Left hindlimb (tissue), 1 donor: ENCODE data around the gene ANP32A.
A peak's percentile ranks its signal among the peaks of the same experiment; 100 is the strongest.

Experiments
- DNase-seq: peaks from one replicate; pipeline ENCODE4 v3.0.0-alpha.2; 2018

Gene ANP32A

DNA sequence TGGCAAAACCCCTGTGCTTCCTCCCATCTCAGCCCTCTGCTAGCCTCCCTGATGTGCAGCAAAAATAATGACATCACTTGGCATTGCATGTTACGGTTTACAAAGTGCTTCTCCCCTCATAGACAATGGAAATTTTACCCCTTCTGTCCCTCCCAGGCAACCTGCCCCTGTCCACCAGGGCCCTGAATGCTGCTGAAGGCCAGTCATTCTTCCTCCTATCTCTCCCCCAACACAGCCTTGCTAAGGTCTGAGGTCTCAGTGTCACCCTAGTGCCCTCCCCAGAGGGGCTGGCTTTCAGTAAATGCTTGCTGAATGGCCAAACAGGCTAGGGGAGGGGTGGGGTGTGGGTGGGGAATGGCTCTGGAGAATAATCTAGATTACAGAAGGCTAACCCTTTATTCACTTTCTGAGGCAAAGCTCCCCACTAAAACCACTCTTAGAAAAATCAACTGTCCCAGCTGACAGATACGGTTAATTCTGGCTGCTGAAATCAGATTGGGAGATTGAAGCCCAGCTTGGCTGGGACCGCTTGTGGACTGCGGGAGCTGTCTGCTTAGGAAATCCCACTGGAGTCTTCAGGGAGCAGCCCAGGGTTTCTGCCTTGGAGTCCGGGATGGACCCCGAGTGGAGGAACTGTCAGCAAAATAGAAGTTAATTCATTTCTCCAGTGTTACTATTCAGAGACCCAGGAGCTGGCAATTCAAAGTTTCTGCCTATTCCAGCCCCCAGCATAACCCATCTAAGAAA, 22.9 kb downstream of the ANP32A start:
- DNase-seq: no peak

DNA sequence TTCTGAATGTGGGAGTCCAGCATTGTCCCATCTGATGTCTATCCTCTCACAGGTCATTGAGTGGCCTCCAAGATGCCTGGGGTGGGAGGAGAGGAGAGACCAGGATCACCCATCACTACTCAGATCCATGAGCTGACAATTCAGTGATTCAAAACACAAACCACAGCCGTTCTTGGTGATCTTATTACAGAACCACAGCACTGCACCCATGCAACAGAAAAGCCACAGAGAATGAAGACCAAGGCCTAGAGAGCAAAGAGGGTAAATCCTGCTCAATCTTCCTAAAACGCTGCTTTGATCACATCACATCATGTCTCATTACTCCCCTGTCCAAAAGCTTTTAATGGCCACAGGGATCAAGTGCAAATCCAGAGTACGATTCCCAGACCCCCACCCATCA, 23.5 kb downstream of the ANP32A start:
- no peak for DNase-seq

DNA sequence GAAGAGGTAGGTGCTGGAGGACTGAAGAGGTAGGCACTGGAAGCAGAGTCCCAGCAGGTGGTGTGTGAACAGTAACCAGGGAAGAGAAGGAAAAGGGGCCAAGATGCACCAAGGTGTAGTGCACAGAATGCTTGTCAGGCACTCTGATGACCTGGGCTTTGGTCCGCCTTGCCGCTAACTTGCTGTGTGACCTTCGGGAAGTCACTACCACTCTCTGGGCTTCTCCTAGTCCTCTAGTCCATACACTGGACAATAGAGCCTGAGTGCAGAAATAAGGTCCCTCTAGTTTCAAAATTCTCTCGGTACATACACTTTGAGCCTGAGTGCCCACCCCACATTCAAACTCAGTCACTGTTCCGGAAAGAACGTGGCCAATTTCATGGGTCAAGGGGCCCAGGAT, 24.1 kb downstream of the ANP32A start:
- DNase-seq: no peak

DNA sequence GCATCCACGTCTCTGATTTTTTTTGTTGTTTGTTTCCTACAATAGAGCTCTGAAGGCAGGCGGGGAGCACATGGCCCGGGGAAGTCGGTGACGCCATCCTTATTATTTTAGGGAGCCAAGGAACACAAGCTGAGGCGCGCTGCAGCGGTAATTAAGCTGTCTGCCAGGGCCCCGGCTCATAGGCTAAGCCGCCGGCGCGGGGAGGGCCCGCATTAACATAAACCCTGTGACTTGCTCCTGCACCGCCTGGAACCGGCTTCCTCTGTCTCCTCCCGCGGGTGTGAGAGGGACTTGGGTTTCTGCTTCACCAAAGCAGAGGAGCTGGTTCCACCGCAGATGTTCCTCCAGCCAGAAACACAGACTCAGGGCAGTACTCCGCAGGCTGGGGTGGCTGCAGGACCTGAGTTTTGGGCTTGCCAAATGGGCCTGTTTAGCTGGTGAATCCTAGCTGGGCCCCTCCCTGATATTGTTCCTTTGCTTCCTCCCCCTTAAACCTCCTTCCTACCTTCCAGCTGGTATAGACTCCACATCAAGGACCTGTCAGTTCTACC, 25.3 kb downstream of the ANP32A start:
- peak; percentile 89 for DNase-seq

DNA sequence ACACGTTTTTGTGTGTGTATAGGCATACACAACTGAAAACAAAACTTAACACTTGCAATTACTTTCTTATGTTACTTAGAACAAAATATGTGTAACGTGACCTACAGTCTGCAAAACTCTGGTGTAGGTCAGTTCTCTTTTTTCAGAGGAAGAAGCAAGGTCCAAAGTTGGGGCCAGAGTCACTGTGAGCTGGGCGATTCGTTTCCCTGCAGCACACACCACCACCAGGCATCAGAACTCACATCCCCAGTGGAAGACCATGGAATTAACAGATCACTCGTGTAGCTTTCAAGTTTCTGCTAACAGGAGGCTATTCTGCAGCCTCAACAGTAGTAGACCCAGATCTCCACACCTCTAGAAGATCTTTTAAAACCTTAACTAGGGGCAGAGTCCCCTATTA, 25.8 kb downstream of the ANP32A start:
- no peak for DNase-seq

DNA sequence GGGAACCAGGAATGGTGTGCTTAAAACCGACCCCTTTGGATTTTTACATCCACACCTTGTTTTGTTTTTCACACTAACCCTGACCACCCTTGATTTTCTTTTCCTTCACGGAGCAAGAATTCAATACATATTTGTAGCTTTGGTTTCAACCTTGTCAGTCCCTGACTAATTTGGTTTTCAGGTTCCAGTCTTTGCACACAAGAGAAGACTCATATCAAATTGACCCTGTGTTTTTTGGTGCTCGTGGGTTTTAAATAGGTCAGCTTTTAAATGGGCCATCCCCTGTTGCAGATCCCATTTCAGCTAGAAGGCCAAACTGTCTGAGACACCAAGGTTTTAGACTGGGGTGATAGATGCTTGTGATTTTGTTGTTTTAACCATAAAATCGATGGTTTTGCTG, 26.4 kb downstream of the ANP32A start:
- DNase-seq: no peak

DNA sequence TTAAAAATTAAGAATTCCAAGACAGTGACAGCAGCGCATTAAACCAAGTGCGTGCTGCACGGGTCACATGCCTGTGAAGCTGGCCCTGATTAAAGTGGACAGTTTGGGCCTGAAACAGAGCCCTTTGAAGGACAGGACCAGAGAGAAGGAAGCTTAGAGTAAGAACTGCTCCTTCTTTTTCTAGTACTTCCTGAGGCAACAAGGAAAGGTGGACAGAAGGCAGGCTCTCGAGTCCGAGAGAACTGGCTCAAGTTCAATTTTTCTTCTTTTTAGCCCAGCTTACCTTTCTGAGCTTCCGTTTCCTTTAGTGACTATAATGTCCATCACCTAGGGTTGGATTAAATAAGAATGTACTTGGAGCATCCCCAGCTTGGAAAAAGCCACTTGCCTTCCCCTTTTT, 26.9 kb downstream of the ANP32A start:
- no peak for DNase-seq

DNA sequence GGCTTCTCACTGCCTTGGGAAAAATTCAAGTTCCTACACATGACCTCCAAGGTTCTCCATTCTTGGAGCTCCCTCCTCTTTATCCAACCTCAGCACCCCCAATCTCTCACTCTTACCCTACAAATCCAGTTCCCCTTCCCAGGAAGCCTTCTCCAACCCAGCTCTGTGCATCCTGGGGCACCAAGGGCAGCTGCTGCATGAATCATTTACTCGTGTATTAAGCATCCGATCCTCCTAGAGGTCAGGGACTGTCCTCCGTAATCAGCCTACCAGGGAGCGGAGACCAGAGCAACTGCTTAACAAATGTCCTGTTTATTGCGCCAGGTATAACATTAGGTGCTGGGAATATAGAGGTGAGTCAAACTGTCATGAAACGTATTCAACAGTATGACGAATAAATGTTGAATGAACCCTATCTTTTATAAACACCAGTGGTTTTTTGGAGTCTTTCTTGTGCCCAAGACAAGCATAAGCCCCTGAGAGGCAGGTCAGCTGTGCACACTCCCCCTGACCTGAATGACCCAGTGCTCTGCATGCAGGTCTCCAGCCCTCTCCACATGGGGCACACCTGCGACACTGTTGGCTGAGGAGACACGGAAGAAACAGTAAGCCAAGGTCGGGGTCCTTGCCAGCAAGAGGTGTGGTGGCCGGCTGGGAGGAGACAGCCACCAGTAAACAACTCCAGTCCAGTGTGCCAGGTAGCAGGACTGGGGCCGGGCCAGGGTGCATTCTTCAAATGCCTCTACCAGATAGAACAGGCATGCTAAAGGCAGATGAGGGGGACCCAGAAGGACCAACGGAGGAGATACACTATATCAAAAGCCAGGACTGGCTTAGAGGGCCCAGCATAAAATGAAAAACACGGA, 27.6 kb downstream of the ANP32A start:
- no peak for DNase-seq

DNA sequence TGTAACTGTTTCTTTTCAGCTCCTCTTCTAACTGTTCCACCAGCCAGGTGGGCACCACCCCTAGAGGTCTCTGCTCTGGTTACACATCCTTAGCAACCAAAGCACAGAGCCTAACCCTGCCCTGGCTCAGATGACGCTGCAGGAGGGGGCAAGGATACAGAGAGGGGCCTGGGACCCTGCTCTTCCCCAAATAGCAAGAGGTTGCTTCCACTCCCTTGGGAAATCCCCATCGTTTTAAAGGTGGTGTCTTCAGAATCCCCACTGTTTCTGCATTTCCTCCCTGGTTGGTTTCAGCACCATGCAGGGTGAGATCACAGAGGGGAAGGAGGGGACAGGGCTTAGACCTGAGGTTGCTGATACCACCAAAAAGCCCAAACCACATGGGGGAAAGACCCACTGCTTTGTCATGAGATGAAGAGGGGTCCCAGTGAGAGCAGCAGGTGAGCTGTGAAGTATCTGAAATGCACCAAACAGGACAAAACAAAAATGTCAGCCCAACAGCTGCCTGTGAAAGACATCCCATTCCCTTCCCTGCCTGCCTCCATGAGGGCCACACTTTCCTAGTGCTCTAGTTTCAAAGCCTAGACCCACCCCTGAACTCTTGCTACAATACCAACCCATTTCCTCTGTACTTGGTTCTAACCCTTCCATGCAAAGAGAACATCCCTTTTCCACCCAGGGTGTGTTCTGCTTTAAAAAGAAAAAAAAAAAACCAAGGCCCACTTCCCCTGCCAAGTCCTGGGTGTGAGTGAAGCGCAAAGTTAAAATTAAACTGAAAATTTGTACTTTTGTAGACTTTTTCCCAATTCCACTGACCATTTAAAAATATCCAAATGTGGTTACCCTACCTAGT, 29.0 kb downstream of the ANP32A start:
- no peak for DNase-seq

DNA sequence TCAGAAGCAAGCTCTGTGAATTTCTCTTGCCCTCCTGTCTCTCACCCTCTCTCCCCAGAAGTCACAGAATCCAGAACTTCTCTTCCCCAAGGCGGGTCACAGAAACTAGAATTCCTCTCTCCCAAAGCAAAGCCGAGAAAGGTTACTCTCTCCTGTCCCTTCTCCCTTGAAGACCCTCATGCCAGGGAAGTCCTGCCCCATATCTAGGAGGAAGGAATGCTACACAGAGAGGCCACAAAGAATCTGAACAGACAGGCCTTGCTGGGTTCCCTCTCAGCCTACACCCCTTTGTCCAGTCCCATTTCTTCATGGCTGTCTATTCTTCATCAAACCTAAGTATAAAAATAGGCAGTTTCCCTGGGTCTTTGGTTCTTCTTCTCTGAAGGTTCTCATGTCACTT, 29.8 kb downstream of the ANP32A start:
- DNase-seq: no peak

DNA sequence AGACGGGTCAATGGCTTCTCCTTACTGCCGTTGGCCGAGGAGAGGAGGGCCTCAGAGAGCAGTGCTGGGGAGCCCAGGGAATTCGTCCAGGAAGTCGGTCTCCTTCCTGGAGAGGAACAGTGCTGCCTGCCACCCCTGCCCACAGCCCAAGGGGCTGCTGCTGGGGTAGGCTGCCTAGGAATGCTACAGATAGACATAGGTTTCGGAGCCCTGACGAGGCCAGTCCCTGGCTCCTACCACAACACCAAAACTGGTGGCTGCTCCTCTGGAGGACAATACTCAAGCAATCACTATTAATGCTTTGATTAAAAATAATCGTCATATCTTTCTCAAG, 30.5 kb downstream of the ANP32A start:
- DNase-seq: no peak

DNA sequence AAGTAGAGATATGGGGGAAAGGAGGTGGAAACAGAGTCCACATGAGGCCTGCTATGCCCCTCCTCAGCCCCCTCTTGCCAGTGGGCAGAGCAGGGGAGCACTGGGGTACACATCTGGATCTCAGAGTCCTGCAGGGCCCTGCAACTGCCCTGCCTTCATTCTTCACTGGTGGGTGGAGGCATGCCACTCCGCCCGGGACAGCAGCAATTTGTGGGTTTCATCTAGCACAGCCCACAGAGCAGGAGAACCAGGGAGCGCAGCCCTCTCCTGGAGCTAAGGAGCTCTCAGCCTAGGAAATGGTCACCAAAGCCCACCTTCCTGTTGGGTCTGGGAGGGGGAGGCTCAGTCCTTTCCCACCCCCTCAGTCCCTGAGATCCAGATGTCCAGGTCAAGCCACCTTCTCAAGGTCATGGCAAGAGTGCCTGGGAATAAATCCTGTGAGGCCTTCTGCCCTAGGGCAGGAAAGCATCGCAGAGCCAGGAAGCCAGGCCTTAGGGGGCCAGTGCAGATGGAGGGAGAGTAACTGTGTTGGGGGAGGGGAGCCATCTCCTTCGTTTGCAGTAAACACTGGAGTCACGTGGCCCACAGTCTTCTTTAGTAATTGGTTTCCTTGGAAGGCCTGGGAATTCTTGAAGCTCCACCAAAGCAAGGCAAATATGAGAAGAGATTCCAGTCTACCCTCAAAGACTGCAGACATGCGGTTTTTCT, 31.0 kb downstream of the ANP32A start:
- DNase-seq: peak; percentile 56

DNA sequence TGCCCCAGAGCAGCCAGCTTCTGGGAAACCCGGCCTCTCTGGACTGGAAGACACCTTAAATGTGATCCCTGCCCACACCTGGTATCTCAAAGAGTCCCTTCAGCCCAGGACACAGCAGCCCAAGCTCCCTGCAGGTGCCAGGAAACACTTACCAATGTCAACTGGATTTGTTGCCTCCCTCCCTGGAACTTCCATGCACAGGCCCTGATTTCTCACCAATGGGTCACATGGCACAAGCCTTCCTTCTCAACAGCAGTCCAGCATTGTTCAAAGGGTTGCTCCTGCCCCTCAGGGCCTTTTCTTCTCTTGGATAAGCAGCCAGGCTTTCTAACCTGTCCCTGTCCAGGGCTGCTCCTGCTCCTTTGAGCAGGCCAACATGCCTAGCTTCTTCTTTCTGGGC, 31.6 kb downstream of the ANP32A start:
- DNase-seq: no peak

DNA sequence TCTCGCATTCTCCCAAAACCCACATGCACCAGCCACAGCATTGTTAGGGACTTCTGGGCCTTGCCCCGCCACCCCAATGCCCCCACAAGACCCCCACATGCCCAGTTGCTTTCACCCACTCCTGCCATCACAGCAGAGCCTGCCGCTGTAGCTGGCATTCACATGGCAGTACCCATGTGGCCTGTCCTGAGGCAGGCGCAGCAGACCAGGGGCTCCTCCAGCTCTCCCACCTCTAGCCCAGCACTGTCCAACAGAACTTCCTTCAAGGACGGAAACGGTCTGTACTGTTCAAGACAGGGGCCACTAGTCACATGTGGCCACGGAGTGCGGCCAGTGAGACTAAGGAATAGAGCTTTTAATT, 32.5 kb downstream of the ANP32A start:
- no peak for DNase-seq

DNA sequence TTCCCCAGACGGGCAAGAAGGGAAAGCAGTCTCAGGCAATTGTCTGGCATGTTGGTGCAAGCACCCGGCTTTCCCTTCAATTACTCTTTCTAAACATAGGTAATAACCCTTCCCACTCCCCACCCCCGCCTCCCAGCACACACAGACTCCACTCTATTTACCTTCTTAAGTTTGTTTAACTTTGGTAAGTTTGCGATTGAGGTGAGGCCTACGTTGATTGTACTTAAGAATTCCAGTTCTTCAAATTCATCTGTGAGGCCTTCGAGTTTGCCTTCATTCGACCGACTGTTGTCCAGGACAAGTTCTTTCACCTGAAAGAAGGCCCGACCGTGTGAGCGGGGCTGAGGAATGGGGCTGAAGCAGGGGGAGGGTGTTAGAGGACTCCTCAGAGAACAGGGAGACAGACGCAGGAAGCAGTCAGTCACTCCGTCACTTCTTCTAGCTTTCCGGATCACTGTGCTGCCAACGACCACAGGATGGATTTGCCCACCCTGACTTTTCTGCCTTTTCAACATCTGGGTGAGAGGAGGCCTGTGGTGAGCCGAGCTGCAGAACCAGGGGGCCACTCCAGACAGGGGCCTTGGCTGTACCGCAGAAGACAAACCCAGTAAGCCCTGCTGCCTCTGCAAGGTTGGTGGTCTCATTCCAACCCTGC, 33.0 kb downstream of the ANP32A start:
- DNase-seq: no peak

DNA sequence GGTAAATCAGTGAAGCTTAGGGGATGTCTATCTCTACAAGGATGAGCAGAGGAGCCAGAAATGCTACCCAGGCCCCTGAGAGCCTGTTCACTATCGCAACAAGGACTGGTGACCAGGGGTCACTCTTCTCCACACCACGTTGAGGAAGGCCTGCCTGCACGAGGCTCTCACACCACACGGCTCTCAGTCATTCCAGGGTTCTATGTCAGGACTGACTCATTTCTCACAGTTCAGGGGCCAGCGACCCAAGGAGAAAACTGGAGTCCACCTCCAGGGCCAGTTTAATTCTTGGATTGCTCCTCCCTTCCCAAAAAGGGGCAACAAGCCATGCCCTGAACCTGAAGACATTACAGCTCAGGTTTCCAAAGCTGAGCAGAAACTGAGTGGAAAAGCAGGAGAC, 33.9 kb downstream of the ANP32A start:
- no peak for DNase-seq

DNA sequence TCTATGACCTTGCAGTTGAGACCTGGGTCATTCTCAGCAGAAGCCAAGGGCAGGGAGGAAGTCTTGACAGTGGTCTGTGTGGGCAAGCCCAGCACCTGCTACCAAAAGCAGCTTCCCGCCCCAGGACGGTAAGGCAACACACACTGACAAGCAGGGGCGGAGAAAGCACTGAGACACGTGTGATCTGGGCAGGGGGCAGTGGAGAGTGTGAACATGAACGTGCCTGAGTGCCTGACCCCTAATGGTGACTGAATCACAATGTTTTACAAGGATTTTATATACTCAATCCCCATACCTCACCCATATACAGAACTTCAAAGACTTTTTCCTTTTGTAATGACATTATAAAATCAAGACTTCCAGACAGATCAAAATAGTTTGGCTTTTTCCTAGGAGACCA, 35.2 kb downstream of the ANP32A start:
- DNase-seq: no peak

DNA sequence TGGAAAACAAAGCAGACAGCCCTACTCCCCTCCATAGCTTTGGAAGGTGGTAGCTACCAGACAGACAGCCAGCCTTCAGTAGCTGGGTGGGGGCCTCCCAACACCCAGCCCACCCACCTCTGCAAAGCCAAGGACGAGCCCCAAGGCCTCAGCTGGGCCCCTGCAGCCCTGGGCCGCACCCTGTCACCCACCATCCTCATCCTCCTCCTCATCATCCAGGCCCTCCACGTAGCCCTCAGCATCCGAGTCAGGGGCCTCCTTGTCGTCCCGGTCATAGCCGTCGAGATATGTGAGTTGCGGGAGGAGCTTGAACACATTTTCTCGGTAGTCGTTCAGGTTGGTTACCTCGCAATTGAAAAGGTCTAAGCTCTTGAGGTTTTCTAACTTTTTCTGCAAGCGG, 36.5 kb downstream of the ANP32A start:
- no peak for DNase-seq

DNA sequence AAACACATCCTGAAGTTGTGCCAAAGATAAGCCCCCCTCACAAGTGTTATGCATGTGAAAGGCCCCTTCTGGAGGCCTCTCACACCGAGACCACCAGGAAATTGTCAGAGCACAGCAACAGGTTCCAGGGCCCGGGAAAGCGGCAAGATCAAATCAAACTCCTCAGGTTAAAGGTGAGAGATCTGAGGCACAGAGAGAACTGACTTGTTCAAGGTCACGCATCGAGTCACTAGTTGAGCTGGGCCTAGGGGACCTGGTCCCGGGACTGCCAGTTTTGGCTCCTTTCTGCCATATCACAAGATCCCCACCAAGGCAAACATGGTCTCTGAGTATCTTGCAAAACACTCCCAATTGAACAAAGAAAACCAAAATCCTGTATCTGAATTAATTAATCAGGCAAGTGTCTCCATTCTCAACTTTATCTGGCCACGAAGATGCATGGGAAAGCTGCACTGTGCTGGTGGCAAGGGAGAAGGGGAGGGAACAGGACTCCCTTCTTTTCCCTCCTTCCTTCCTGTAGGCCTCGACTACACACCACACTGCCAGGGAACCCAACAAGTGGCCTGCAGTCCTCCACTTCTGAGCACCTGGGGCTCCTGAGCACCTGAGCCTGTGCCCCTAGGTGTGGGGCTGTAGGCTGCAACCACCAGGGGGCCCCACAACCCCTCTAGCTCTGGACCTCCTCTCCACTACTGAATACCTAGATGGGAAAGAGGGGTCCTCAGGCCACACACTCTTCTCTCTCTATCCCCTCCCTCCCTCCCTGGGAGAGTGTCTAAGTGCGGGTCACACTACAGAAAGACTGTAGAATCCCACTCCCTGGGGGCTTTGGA, 37.3 kb downstream of the ANP32A start:
- DNase-seq: no peak

DNA sequence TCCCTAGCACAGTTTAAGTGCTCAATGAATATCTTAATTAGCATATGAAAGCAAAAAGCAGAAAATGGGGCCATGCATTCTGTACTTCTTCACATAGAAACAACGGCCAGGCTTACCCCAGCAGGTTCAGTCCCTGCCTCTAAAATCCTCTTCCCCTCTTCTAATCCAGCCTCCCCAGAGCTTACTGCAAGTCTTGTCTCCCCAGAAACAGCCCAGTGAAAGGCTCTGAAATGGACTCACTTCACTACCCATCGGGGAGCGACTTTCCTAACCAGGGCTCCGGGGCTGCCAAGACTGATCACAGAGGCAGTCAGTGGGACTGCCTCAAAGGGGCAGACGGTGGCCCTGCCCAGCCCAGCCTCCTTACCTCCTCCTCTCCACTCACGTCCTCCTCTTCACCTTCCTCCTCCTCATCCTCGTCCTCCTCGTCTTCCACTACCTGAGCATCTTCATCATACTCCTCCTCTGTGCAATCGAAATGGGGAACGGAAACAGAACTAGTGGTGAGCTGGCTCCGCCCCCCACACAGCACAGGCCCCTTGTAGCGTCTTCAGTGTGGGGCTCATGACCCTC, 38.0 kb downstream of the ANP32A start:
- no peak for DNase-seq
